Epidermal melanocyte (primary cell): Measurements from ENCODE around the gene LRBA.

Experiments
- DNase-seq: peaks from one replicate; pipeline ENCODE4 v3.0.0; 2011; ENCODE audit warnings: low spot score; ENCODE audit not compliant: insufficient read length

LRBA gene

GRCh38 chr4:150591406-150591805 is 423.7 kb downstream of the LRBA start:
- DNase-seq = no peak

- DNase-seq = no peak
Measured at GRCh38 chr4:150590631-150591030, 424.5 kb downstream of the LRBA start.

GRCh38 chr4:150589157-150589556 is 425.9 kb downstream of the LRBA start:
- no peak for DNase-seq

- no peak for DNase-seq
Measured at GRCh38 chr4:150588316-150588715, 426.8 kb downstream of the LRBA start.

GRCh38 chr4:150586162-150586810 is 428.8 kb downstream of the LRBA start:
- no peak for DNase-seq

GRCh38 chr4:150585611-150586010 is 429.5 kb downstream of the LRBA start:
- DNase-seq = no peak

GRCh38 chr4:150584111-150584915 is 430.8 kb downstream of the LRBA start:
- no peak for DNase-seq

GRCh38 chr4:150583287-150584110 is 431.6 kb downstream of the LRBA start:
- DNase-seq = no peak

GRCh38 chr4:150582873-150583286 is 432.2 kb downstream of the LRBA start:
- no peak for DNase-seq

- no peak for DNase-seq
Measured at GRCh38 chr4:150582146-150582872, 432.8 kb downstream of the LRBA start, which contains the start of gene MAB21L2. Gene MAB21L2 (plus strand): TSS chr4:150582151. CDS start chr4:150583030, 879 bp downstream.

- DNase-seq = no peak
Measured at GRCh38 chr4:150581641-150582051, 433.4 kb downstream of the LRBA start.

GRCh38 chr4:150581056-150581605 is 434.0 kb downstream of the LRBA start:
- DNase-seq = no peak

GRCh38 chr4:150580306-150580705 is 434.8 kb downstream of the LRBA start:
- no peak for DNase-seq

GRCh38 chr4:150579551-150580234 is 435.4 kb downstream of the LRBA start:
- no peak for DNase-seq

- DNase-seq = no peak
Measured at GRCh38 chr4:150578745-150579501, 436.2 kb downstream of the LRBA start.

GRCh38 chr4:150577796-150578195 is 437.3 kb downstream of the LRBA start:
- no peak for DNase-seq

GRCh38 chr4:150574678-150575077 is 440.4 kb downstream of the LRBA start:
- DNase-seq = no peak

GRCh38 chr4:150573534-150573933 is 441.6 kb downstream of the LRBA start:
- DNase-seq = no peak

GRCh38 chr4:150572704-150573504 is 442.2 kb downstream of the LRBA start:
- DNase-seq = no peak
